Stimulated activated CD8-positive, alpha-beta memory T cell treated with anti-CD3 and anti-CD28 coated beads, Interleukin-15, amount 100 ng/mL, for 24 hours (primary cell): ENCODE results near the gene TFCP2L1.
"Not testable (repeated sequence)": the region's sequence is repeated elsewhere in the genome, so short reads cannot be mapped to it uniquely, and the experiment has no call there.

Experiments
- DNase-seq: peaks from one replicate; pipeline ENCODE4 v3.0.0-alpha.2; 2020; ENCODE audit warnings: low read depth

Gene TFCP2L1

GRCh38 chr2:121242175-121242875 is 42.7 kb downstream of the TFCP2L1 start:
- no peak for DNase-seq

DNA sequence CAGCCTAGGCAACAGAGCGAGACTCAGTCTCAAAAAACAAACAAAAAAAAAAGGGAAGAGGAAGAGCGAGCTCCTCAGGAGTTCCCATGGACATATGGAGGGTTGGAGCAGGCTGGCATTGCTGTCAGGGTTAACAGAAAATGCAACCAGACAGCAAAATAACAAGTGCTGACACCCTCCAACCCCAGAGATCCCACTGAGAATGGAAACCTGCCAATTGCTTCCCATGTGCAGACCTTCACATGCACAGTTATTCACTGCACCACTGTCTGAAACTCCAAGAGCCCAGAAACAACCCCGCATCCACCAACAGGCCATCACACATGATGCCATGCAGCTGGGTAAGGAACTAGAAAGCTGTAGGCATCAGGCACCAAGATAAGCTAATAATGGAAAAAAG is 43.5 kb downstream of the TFCP2L1 start:
- no peak for DNase-seq

DNA sequence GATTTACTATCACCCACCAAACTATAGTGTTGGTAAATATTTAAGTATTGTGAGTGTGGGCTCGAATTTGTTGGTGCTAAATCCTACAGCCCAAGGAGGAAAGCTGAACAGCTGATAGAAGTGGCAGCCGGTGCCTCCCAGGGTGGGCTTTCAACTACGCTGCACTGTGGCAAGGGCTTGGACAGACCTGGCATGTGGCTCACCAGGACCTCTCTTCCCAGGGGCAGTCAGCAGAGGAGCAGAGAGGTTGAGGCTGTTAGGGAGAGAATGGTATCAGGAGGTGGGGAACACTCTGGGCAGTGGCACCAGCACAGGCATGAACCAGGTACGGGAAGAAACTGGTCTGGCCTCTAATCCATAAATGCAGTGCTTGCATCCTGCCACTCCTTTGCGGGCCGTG is 44.6 kb downstream of the TFCP2L1 start:
- DNase-seq = no peak

GRCh38 chr2:121239969-121240368 is 45.0 kb downstream of the TFCP2L1 start:
- DNase-seq = no peak

GRCh38 chr2:121239471-121239870 is 45.5 kb downstream of the TFCP2L1 start:
- no peak for DNase-seq

- no peak for DNase-seq
Observed at GRCh38 chr2:121238828-121239227, 46.2 kb downstream of the TFCP2L1 start.

DNA sequence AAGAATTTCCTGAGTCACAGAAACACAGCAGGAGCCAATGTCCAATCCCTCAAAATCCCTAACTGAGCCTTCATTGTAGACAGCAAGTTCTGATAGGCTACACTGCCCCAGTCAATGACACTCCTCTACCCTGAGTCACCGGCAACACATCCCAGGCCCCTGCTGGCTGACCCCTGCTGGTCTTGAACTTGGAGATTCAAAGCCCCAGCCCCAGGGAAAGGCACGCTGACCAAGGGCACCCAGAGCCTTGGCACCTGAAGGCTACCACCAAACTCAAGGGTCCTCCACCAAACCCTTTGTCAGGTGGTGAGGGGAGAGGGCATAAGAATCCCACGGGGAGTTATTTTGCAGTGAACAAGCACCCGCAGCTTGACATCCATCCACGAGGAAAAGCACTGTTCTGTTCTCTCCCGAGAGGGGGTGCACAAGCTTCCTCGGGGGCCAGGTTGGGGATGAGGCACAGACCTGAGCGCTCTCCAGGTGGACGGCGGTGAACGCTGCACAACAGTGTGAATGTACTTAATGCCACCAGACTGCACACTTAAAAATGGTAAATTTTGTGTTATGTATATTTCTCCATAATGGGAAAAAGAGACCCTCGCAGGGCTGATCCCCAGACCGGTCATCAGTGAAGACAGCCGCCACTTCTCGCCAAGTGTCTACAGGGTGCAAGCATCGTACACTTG is 46.9 kb downstream of the TFCP2L1 start:
- DNase-seq = no peak

GRCh38 chr2:121237336-121237979 is 47.5 kb downstream of the TFCP2L1 start:
- DNase-seq = no peak

- no peak for DNase-seq
Observed at GRCh38 chr2:121236650-121237180, 48.3 kb downstream of the TFCP2L1 start.

DNA sequence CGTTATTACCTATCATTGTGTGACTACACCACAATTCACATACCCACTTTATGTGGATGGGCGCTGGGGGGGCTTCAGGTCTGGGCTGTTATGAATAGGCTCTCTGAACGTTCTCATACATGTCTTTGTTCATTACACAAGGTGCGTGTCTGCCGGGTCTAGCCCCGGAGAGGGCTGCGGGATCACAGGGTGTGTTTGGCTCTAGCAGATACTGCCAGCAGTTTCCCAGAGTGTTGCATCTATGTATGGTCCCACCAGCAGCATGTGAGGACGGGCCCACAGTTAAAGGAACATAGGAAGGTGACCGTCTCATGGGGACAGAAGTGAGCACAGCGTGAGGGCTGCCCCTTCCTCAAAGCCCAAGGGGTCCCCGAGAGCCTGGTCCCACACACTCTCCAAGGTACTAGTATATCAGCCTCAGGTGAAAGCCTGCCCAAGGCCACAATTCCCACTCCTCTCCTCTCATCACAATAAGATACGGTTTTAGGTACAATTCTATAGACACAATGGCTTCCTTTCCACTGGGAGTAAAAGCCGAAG is 48.8 kb downstream of the TFCP2L1 start:
- no peak for DNase-seq

DNA sequence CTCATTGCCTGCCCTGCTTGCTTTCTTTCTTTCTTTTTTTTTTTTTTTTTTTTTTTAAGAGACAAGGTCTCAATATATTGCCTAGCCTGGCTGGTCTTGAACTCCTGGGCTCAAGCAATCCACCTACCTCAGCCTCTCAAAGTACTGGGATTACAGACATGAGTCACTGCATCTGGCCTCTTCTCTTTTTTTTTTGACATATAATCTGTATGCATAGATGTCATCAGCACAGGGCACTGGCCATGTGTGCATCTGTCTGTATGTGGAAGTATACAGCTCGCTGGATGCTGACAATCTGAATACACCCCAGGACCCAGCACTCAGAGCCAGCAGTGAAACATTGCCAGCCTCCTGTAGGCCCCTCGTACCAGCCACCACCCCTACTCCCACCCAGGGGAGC is 49.5 kb downstream of the TFCP2L1 start:
- DNase-seq = no peak

DNA sequence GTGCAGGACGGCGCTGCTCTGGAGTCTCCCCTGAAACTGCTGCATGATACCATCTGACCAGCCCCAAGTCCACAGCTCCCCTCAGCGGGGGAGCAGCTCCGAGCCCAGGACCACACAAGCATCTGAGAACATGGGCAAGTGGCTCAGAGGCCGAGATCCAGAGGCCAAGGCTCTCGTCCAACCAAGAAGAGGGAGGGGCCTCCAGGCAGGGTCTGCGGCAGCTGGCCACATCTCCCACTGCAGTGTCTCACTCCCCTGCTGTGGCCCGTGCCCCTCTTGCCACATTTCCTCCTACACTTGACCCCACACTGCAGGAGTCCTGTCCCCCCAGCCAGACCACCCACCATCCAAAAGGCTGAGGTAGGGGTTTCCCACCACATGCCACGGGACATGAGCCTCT is 50.2 kb downstream of the TFCP2L1 start:
- no peak for DNase-seq

DNA sequence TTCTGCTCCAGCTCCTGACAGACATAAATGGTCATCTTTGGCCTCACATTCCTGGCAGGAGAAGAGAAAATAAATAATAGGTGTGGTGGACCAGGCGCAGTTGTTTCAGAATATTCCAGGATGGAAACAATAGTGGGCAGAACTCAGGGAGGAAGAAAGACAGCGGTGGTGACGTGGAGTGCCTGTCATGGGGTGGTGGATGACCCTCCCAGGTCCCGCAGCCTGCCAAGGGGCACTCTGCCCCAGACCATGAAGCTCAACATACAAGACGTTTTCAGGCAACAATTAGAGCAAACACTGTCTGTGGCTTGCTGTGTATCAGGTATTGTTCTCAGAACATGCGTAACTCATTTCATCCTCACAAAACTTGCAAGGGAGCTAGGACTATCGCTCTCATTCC is 50.9 kb downstream of the TFCP2L1 start:
- DNase-seq = no peak

DNA sequence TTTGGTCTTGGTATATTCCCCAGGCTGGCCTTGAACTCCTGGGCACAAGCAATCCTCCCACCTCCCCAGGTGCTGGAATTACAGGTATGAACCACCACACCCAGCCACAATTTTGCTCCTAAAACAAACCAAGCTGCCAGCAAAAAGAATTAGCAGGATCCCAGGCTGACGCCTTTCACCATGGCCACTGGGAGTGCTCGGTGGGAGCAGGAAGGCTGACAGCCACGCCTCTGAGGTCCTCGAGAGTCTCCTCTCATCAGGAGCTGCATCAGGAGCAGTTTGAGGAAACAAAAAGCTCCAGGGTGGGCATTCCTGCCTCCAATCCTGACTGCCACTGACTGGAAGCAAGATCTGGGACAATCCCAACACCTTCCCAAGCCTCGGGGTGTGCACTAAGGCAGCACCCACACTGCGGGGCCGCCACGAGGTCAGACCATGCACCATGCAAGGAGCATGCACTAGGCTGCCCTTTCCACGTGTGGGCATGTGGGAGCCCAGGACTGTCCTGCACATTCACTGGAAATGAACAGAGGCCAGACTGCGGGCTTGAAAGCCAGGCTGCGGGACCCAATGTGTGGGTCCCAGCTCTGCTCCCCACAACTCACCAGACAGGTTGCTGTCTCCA is 51.4 kb downstream of the TFCP2L1 start:
- no peak for DNase-seq

GRCh38 chr2:121232626-121233265 is 52.3 kb downstream of the TFCP2L1 start:
- DNase-seq = no peak

GRCh38 chr2:121231385-121232000 is 53.5 kb downstream of the TFCP2L1 start:
- no peak for DNase-seq

- no peak for DNase-seq
Observed at GRCh38 chr2:121228521-121228920, 56.5 kb downstream of the TFCP2L1 start.

DNA sequence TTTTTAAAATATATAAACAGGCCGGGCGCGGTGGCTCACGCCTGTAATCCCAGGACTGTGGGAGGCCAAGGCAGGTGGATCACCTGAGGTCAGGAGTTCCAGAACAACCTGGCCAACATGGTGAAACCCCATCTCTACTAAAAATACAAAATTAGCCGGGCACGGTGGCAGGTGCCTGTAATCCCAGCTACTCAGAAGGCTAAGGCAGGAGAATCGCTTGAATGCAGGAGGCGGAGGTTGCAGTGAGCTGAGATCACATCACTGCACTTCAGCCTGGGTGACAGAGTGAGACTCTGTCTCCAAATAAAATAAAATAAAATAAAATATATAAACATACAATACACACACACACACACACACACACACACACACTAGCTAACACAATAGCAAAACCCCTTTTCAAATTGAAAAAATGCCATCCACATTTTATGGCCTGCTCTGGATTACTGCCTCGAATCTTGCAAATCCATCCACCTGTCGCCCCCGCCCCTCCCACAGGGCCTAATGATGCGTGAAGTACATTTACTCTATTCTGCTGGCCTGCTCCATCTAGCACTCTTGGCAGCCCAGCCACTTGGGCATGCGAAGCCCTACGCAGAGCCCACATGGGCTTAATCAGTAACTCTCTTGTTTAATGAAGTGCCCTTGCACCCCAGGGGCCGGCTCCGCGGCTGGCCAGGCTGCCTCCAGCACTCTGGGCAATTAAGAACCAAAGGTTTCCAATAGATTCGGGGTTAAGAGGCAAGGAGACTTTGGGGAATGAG is 57.4 kb downstream of the TFCP2L1 start:
- not testable (repeated sequence) for DNase-seq

DNA sequence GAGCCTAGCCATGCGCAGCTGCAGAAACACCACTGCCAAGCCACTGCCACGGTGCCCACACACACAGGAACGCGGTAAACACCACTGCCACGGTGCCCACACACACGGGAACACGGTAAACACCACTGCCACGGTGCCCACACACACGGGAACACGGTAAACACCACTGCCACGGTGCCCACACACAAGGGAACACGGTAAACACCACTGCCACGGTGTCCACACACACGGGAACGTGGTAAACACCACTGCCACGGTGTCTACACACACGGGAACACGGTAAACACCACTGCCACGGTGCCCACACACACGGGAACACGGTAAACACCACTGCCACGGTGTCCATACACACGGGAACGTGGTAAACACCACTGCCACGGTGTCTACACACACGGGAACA is 59.3 kb downstream of the TFCP2L1 start:
- DNase-seq = not testable (repeated sequence)

GRCh38 chr2:121220995-121221394 is 64.0 kb downstream of the TFCP2L1 start:
- no peak for DNase-seq

GRCh38 chr2:121219866-121220265 is 65.1 kb downstream of the TFCP2L1 start:
- no peak for DNase-seq
